GM12801 (cell line): ENCODE results near the gene CELSR3.

Experiments
- TF ChIP-seq, protein P1 (sequence below): IDR thresholded peaks from one replicate; pipeline ENCODE4 v1.5.1; 2011; ENCODE audit warnings: control low read depth; ENCODE audit not compliant: insufficient read length; ENCODE audit errors: extremely low read depth

The CELSR3 gene

DNA sequence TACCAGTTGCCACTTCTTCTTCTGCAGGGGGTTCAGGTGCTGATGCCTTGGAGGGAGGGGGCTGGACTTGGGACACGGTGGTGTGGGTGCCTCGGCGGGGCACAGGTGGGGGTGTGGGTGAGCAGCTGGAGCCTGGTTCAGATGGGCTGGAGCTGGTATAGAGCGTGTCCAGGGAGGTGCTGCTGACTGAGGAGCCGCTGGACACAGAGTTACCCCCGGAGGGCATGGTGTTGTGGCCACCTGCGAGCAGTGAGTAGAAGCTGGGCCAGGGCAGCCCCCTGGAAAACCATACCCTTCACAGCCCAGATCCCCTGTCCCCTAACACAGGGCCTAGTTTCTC lies 18.8 kb upstream of the CELSR3 start:
- TF ChIP-seq, protein P1, sequence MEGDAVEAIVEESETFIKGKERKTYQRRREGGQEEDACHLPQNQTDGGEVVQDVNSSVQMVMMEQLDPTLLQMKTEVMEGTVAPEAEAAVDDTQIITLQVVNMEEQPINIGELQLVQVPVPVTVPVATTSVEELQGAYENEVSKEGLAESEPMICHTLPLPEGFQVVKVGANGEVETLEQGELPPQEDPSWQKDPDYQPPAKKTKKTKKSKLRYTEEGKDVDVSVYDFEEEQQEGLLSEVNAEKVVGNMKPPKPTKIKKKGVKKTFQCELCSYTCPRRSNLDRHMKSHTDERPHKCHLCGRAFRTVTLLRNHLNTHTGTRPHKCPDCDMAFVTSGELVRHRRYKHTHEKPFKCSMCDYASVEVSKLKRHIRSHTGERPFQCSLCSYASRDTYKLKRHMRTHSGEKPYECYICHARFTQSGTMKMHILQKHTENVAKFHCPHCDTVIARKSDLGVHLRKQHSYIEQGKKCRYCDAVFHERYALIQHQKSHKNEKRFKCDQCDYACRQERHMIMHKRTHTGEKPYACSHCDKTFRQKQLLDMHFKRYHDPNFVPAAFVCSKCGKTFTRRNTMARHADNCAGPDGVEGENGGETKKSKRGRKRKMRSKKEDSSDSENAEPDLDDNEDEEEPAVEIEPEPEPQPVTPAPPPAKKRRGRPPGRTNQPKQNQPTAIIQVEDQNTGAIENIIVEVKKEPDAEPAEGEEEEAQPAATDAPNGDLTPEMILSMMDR = no peak

DNA sequence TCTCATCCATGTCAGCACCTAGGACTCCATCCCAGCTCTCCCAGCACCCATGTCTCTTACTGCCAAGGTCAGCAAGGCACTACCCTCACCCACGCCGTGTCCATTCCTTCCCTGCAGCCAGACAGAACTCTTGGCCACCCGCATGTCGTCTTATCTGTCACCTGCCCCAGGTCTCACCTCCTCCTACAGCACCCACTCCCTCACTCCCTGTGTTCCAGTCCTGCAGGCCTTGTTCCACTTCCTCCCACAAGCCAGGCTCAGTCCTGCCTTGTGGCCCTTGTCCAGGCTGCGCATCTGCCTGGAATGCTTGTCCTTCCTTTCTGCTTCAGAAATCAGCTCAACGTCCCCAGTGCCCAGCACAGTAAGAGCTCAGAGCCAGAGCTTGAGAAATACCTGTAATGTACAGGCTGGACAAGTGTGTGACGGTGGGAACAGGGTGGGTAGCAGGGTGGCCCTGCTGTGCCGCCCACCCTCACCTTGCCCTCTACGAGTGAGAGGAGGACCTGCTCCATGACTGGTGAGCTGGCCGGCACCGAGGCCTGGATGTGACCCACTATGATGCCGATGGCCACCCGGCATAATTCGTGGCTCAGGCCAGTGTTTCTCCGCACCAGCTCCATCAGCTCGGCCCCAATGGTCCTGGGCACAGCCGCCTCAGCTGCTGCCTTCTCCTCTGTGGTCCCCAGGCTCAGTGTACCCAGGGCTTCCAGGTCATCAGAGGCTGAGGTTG lies 18.3 kb upstream of the CELSR3 start:
- TF ChIP-seq, protein P1 = no peak

DNA sequence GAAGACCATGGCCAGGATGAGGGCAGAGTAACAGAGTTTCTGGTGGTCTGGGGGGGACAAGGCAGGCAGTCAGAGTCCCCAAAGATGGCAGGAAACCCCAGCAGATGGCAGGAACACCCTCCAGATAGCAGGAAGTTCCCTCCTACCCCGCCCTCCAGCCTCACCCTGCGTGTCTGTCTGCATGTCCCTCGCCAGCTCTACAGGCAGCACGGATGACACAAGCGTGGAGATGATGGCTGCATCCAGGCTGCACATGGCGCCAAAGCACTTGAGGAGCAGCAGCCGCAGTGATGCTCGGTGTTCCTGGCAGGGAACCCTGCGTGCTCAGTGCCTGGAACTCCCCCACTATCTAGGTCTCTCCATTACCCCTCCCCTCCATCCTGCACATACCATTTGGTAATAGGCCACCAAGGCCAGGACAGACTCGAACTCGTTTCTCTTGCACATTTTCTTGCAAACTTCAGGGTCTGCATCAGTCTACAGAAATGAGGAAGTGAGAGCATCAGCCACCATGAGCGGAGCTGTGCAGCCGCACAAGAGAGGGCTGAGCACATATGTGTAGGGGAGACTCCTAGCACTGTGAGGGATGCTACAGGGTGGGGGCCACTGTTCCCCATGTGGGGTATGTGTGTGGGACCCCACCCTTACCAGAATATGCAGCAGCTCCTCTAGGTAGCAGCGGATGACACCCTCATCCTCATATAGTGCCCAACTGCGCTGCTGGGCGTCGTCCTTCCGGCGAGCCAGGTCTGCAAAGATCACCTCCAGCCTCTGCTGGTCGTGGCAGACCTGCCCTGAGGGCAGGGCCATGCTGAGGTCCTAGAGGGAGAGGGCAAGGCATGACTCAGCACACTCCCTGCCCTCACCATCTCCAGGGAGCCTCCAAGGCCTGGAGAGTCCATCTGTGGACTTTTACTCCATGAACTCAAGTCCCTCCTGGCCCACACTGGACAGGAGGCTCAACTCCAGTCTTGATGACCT lies 17.0 kb upstream of the CELSR3 start:
- TF ChIP-seq, protein P1 = no peak

DNA sequence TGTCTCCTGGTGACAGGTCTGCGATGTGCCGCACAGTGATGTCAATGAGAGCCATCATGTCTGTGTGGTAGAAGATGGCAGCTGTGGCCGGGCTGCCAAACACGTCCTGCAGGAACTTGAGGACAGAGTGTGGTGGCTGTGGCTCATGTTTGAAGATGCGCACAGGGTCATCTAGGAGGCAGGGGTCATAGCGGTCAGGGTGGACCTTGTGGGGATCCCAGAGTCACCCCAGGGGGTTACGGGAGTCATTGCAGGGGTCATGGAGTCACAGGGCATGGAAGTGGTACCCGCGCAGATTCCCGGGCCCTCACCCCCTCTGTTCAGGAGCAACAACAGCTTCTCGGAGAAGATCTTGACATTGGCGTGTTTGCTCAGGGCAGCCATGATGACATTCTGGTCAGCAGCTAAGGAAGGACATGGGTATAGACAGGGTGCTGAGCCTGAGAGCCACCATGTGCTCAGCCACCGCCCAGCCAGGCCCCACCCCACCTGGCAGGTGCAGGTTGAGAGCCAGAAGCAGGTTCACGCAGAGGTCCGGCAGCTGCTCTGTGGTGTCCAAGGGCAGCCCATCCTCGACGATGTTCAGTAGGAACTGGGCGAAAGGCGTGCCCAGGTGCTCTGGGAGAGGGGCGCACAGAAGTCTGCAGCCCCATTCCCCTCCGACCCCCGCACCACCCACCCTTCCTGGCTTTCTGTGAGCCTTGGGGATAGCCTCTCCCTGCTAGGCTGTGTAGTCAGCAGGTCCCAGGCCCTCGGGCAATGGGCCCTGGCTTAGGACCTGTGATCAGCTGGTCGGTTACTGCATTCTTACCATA lies 16.1 kb upstream of the CELSR3 start:
- TF ChIP-seq, protein P1 = no peak

DNA sequence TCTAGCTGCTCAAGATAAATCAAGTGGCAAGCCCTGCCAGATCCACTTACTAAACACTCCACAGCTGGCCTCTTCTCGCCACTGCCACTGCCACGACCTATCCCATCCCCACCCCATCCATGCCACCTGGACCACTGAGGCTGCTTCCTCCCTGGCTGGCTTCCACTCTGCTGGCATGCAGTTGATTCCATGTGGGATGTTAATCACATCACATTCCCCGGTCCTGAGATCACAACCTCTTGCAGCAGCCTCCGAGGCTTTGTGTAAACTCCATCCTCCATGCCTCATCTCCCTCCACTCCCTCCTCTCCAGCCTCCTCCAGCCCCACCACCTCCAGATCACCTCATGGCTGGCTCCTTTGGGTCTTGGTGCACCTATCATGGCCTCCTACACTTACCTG lies 15.4 kb upstream of the CELSR3 start:
- TF ChIP-seq, protein P1 = no peak

DNA sequence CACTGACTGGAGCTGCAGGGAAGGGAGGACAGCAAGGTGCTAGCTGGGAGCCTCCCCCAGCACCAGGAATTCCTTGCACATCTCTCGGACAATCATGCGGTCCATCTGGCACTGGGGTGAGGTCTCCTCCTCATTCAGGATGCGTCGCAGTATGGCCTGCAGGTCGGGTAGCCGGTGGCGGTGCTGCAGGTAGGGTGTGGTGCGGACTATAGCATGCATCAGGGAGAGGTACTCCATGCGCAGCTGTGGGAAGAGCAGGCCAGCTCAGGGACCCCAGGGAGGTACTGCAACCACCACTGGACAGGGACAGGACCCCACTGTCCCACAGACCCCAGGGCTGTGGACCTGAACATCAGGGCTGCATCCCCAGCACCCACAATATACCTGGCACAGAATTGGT lies 11.8 kb upstream of the CELSR3 start:
- TF ChIP-seq, protein P1 = no peak

DNA sequence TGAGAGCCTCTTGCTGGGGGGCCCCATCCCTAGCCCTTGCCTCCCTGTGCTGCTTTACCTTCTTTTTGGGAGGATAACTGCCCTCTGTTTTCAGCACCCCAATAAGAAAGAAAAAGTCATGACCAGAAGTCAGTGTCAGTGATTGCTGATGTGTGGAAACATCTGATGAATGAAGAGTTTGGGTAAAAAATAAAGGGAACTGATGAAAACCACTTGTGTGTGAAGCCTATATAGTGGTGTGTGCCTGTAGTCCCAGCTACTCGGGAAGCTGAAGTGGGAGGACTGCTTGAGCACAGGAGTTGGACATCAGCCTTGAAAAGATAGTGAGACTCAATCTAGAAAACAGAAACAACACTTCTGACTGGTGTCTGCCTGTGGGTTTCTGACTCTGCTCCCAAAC lies 9.8 kb upstream of the CELSR3 start:
- TF ChIP-seq, protein P1 = no peak
